ENCODE measurements around the gene CDH3.

GRCh38 chr16:68640972-68641371 lies 4.1 kb upstream of the CDH3 start:
- no peak for TF ChIP-seq CTCF (IDR thresholded peaks at IDR 0.05)
- TF ChIP-seq POLR2A (IDR thresholded peaks at IDR 0.05), result no peak

Data from esophagus squamous epithelium (tissue), 4 donors.